WTC11 (cell line): Measurements from ENCODE around the gene TRUB1.

ENCODE experiments used
- ARID4B ChIP-seq: sonication (generic); formaldehyde crosslinking; IDR thresholded peaks from 2 replicates; pipeline ENCODE4 v1.8.0; 2023; ENCODE audit warnings: missing genetic modification reagents, mild to moderate bottlenecking, borderline replicate concordance
- CTCF ChIP-seq: fragments of 200-600 bp; IDR thresholded peaks from 2 replicates; pipeline ENCODE4 v1.8.0; 2022; ENCODE audit warnings: antibody characterized with exemption
- ESRRA ChIP-seq: sonication (generic); formaldehyde crosslinking; IDR thresholded peaks from 2 replicates; pipeline ENCODE4 v1.8.1; 2022; ENCODE audit warnings: mild to moderate bottlenecking, missing genetic modification reagents, borderline replicate concordance
- FOXK1 ChIP-seq: sonication (generic); formaldehyde crosslinking; IDR thresholded peaks from 2 replicates; pipeline ENCODE4 v1.8.0; 2022; ENCODE audit warnings: mild to moderate bottlenecking, moderate library complexity, missing genetic modification reagents
- FOXP1 ChIP-seq: sonication (generic); formaldehyde crosslinking; IDR thresholded peaks from 2 replicates; pipeline ENCODE4 v1.8.0; 2022; ENCODE audit warnings: missing genetic modification reagents, mild to moderate bottlenecking, moderate library complexity, borderline replicate concordance
- IRF2 ChIP-seq: sonication (generic); formaldehyde crosslinking; IDR thresholded peaks from 2 replicates; pipeline ENCODE4 v1.8.0; 2022; ENCODE audit warnings: low read depth, missing genetic modification reagents, borderline replicate concordance
- USF2 ChIP-seq: sonication (generic); formaldehyde crosslinking; IDR thresholded peaks from 2 replicates; pipeline ENCODE4 v1.8.1; 2023; ENCODE audit warnings: mild to moderate bottlenecking, missing genetic modification reagents, moderate library complexity
- ZMAT4 ChIP-seq: fragments of 250-450 bp; sonication (Bioruptor Pico); IDR thresholded peaks from 2 replicates; pipeline ENCODE4 v1.9.0; 2021; ENCODE audit warnings: mild to moderate bottlenecking
- ZNF121 ChIP-seq: sonication (generic); formaldehyde crosslinking; IDR thresholded peaks from 2 replicates; pipeline ENCODE4 v1.8.0; 2023; ENCODE audit warnings: missing genetic modification reagents
- ZNF263 ChIP-seq: sonication (generic); formaldehyde crosslinking; IDR thresholded peaks from 2 replicates; pipeline ENCODE4 v1.8.1; 2022; ENCODE audit warnings: low read depth, mild to moderate bottlenecking, moderate library complexity, missing genetic modification reagents

GRCh38 chr10:114940735-114941134 is 2.7 kb downstream of the TRUB1 start:
- TF ChIP-seq CTCF (no peak), ZNF121 (CRISPR knock-in tag) (no peak), ZMAT4 (no peak), ESRRA (CRISPR knock-in tag) (no peak), USF2 (no peak), ARID4B (CRISPR knock-in tag) (no peak), FOXK1 (CRISPR knock-in tag) (no peak), FOXP1 (CRISPR knock-in tag) (no peak), IRF2 (CRISPR knock-in tag) (no peak), ZNF263 (CRISPR knock-in tag) (no peak)
